HepG2 (cell line): Measurements from ENCODE around the gene RILP. TPM values are rescaled to one million over a fixed set of nuclear protein-coding genes. Genes with fewer than 3 reads are reported as not detected.

Experiments
- GZF1 ChIP-seq: sonication (generic); formaldehyde crosslinking; IDR thresholded peaks from 2 replicates; pipeline ENCODE4 v1.5.1; 2020; ENCODE audit warnings: mild to moderate bottlenecking, missing genetic modification reagents
- IRX3 ChIP-seq: sonication (generic); formaldehyde crosslinking; IDR thresholded peaks from 2 replicates; pipeline ENCODE4 v1.8.1; 2023; ENCODE audit warnings: mild to moderate bottlenecking, low read depth, missing genetic modification reagents, borderline replicate concordance
- NR2C2 ChIP-seq: sonication (generic); formaldehyde crosslinking; IDR thresholded peaks from 2 replicates; pipeline ENCODE4 v1.4.0; 2020; ENCODE audit warnings: missing genetic modification reagents, mild to moderate bottlenecking, moderate library complexity, borderline replicate concordance
- POLR2AphosphoS2 ChIP-seq: IDR thresholded peaks from 2 replicates; pipeline ENCODE4 v1.6.1; 2011; ENCODE audit warnings: low read depth, low read length, improper control_type of control experiment
- SIX1 ChIP-seq: sonication (generic); formaldehyde crosslinking; IDR thresholded peaks from 2 replicates; pipeline ENCODE4 v1.4.0; 2020; ENCODE audit warnings: missing genetic modification reagents, borderline replicate concordance
- SMYD3 ChIP-seq: sonication (generic); formaldehyde crosslinking; IDR thresholded peaks from 2 replicates; pipeline ENCODE4 v1.8.1; 2023; ENCODE audit warnings: mild to moderate bottlenecking, missing genetic modification reagents
- SP1 ChIP-seq, 2 experiments: fragments of 450-650 bp in 1 of 2; sonication (generic) in 1 of 2; formaldehyde crosslinking in 1 of 2; IDR thresholded peaks; 2 replicates each; pipeline versions ENCODE4 v1.4.0 to v1.6.1; 2016 to 2020; ENCODE audit warnings: missing genetic modification reagents in 1 of 2
- YY1 ChIP-seq: IDR thresholded peaks from 2 replicates; pipeline ENCODE4 v1.6.1; 2011; ENCODE audit warnings: low read length, low read depth, moderate library complexity, mild to moderate bottlenecking; ENCODE audit not compliant: insufficient read depth, insufficient replicate concordance
- ZNF20 ChIP-seq: sonication (generic); formaldehyde crosslinking; IDR thresholded peaks from 2 replicates; pipeline ENCODE4 v1.4.0; 2020; ENCODE audit warnings: mild to moderate bottlenecking, moderate library complexity, missing genetic modification reagents
- ZNF224 ChIP-seq: sonication (generic); formaldehyde crosslinking; IDR thresholded peaks from 2 replicates; pipeline ENCODE4 v1.5.0; 2020; ENCODE audit warnings: mild to moderate bottlenecking, missing genetic modification reagents
- ZNF33A ChIP-seq: sonication (generic); formaldehyde crosslinking; IDR thresholded peaks from 2 replicates; pipeline ENCODE4 v1.5.1; 2020; ENCODE audit warnings: missing genetic modification reagents, mild to moderate bottlenecking, moderate library complexity, borderline replicate concordance
- ZNF556 ChIP-seq: sonication (generic); formaldehyde crosslinking; IDR thresholded peaks from 2 replicates; pipeline ENCODE4 v1.4.0; 2020; ENCODE audit warnings: mild to moderate bottlenecking, missing genetic modification reagents, borderline replicate concordance
- ZNF772 ChIP-seq: sonication (generic); formaldehyde crosslinking; IDR thresholded peaks from 2 replicates; pipeline ENCODE4 v1.5.0; 2020; ENCODE audit warnings: mild to moderate bottlenecking, missing genetic modification reagents
- polyA plus RNA-seq, 8 experiments: library from polyadenylated mRNA; depleted of rRNA in 3 of 8; stranded (reverse) in 7 of 8; unstranded in 1 of 8; fragments of >200 nt; fragmentation: Illumina TruSeq in 4 of 8; extraction: Trizol in 4 of 8; gene quantifications; 2 replicates each; pipeline versions ENCODE4 v1.2.1 to v1.2.3, GENCODE V29; 2011 to 2016; ENCODE audit warnings: low read depth in 4 of 8, missing spikeins in 1 of 8, mixed read lengths in 1 of 8; ENCODE audit not compliant: insufficient read depth in 1 of 8
- total RNA-seq, 5 experiments: library from RNA; depleted of rRNA; stranded (reverse); fragments of >200 nt; fragmentation: Illumina TruSeq; extraction: Trizol; gene quantifications; 2 replicates each; pipeline ENCODE4 v1.2.3, GENCODE V29; 2016; ENCODE audit warnings: low read depth in 1 of 5
- TF ChIP-seq, protein P1 (sequence below), 2 experiments: sonication (generic) in 1 of 2; formaldehyde crosslinking in 1 of 2; IDR thresholded peaks; 2 replicates each; pipeline versions ENCODE4 v1.4.0 to v1.6.1; 2016 to 2020; ENCODE audit warnings: borderline replicate concordance in 1 of 2, low read depth in 1 of 2, mild to moderate bottlenecking in 1 of 2, missing genetic modification reagents in 1 of 2
- TF ChIP-seq, protein P2 (sequence below): sonication (generic); formaldehyde crosslinking; IDR thresholded peaks from 2 replicates; pipeline ENCODE4 v1.4.0; 2020; ENCODE audit warnings: missing genetic modification reagents
- TF ChIP-seq, protein P3 (sequence below): sonication (generic); formaldehyde crosslinking; IDR thresholded peaks from 2 replicates; pipeline ENCODE4 v1.4.0; 2020; ENCODE audit warnings: missing genetic modification reagents, mild to moderate bottlenecking, borderline replicate concordance
- TF ChIP-seq, protein P4 (sequence below): conservative IDR thresholded peaks from 2 replicates; pipeline ENCODE4 v1.6.1; 2018; ENCODE audit warnings: missing genetic modification reagents

The RILP gene
- total and polyA plus RNA-seq, 2 of the 13 experiments (the other 11 are each of a cell fraction or from before 2014, with no cell fraction given): 6.6 to 8.1 TPM

DNA sequence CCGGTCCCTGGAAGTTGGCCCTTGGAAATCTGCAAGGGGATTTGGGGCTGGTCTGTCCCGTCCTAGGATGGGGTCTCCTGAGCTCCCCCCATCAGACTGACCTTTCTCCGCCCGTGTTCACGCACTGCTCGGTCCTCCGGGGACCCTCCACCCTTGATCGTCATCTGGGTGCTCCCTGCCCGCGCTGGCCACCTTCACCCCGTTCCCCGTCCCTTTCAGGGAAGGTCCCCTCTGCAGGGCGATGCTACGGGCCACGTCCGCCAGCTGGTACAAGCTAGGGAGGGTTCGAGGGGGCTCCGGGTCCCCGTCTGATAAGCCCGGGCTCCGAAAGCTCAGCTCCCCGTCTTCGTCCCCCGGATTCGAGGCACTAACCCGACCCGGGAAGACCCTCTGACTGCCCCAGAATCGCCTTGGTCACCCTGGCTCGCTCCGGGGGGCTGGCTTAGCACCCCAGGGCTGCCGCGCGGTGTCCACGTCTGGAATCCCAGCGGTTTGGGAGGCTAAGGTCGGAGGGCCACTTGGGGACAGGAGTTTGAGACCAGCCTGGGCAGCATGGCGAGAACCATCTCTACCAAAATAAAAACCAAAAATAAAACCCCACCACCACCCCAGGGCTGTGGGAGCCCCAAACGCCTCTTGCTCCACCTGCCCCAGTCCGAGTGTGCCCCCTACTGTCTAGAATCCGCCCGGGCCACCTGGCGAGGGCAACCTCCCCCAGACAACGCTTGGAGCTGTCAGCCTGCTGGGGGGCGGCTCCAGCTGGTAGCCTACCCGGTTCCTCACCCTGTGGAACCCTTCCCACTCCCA is 20.0 kb downstream of the RILP start (continued):
- TF ChIP-seq ZNF772 (CRISPR knock-in tag) (no peak), ZNF556 (CRISPR knock-in tag) (0 out of 2 replicates have a peak, but pooled peaks have one; percentile 14), ZNF20 (CRISPR knock-in tag) (no peak), GZF1 (no peak), SMYD3 (CRISPR knock-in tag) (no peak), SIX1 (CRISPR knock-in tag) (no peak), IRX3 (CRISPR knock-in tag) (no peak), ZNF33A (CRISPR knock-in tag) (no peak), POLR2AphosphoS2 (no peak), YY1 (peak; percentile 39), NR2C2 (CRISPR knock-in tag) (no peak), SP1 (IDR thresholded peaks at IDR 0.05) (no peak), SP1 (CRISPR knock-in tag; IDR thresholded peaks at IDR 0.05) (0 out of 2 replicates have a peak, but pooled peaks have one; percentile 30), ZNF224 (CRISPR knock-in tag) (no peak)
- TF ChIP-seq, protein P1, sequence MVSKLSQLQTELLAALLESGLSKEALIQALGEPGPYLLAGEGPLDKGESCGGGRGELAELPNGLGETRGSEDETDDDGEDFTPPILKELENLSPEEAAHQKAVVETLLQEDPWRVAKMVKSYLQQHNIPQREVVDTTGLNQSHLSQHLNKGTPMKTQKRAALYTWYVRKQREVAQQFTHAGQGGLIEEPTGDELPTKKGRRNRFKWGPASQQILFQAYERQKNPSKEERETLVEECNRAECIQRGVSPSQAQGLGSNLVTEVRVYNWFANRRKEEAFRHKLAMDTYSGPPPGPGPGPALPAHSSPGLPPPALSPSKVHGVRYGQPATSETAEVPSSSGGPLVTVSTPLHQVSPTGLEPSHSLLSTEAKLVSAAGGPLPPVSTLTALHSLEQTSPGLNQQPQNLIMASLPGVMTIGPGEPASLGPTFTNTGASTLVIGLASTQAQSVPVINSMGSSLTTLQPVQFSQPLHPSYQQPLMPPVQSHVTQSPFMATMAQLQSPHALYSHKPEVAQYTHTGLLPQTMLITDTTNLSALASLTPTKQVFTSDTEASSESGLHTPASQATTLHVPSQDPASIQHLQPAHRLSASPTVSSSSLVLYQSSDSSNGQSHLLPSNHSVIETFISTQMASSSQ (IDR thresholded peaks at IDR 0.05; ENCODE audit: low read depth): no peak
- TF ChIP-seq, protein P1 (CRISPR knock-in tag; IDR thresholded peaks at IDR 0.05; ENCODE audit: borderline replicate concordance): no peak
- TF ChIP-seq, protein P2, sequence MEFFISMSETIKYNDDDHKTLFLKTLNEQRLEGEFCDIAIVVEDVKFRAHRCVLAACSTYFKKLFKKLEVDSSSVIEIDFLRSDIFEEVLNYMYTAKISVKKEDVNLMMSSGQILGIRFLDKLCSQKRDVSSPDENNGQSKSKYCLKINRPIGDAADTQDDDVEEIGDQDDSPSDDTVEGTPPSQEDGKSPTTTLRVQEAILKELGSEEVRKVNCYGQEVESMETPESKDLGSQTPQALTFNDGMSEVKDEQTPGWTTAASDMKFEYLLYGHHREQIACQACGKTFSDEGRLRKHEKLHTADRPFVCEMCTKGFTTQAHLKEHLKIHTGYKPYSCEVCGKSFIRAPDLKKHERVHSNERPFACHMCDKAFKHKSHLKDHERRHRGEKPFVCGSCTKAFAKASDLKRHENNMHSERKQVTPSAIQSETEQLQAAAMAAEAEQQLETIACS: no peak
- TF ChIP-seq, protein P3, sequence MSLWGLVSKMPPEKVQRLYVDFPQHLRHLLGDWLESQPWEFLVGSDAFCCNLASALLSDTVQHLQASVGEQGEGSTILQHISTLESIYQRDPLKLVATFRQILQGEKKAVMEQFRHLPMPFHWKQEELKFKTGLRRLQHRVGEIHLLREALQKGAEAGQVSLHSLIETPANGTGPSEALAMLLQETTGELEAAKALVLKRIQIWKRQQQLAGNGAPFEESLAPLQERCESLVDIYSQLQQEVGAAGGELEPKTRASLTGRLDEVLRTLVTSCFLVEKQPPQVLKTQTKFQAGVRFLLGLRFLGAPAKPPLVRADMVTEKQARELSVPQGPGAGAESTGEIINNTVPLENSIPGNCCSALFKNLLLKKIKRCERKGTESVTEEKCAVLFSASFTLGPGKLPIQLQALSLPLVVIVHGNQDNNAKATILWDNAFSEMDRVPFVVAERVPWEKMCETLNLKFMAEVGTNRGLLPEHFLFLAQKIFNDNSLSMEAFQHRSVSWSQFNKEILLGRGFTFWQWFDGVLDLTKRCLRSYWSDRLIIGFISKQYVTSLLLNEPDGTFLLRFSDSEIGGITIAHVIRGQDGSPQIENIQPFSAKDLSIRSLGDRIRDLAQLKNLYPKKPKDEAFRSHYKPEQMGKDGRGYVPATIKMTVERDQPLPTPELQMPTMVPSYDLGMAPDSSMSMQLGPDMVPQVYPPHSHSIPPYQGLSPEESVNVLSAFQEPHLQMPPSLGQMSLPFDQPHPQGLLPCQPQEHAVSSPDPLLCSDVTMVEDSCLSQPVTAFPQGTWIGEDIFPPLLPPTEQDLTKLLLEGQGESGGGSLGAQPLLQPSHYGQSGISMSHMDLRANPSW (CRISPR knock-in tag): no peak
- TF ChIP-seq, protein P4, sequence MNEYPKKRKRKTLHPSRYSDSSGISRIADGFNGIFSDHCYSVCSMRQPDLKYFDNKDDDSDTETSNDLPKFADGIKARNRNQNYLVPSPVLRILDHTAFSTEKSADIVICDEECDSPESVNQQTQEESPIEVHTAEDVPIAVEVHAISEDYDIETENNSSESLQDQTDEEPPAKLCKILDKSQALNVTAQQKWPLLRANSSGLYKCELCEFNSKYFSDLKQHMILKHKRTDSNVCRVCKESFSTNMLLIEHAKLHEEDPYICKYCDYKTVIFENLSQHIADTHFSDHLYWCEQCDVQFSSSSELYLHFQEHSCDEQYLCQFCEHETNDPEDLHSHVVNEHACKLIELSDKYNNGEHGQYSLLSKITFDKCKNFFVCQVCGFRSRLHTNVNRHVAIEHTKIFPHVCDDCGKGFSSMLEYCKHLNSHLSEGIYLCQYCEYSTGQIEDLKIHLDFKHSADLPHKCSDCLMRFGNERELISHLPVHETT (CRISPR knock-in tag): no peak
